ENCODE results near the gene SLX9.

The SLX9 gene

GRCh38 chr21:44894687-44895302 lies 45.0 kb upstream of the SLX9 start:
- DNase-seq (ENCODE audit: insufficient read length, low spot score) (no peak), FAIRE-seq (no peak)
- no peak for TF ChIP-seq SPI1 (IDR thresholded peaks at IDR 0.05; ENCODE audit: low read depth, low read length)
- no peak for TF ChIP-seq POU2F2 (IDR thresholded peaks at IDR 0.05; ENCODE audit: low read depth, low read length)
- no peak for TF ChIP-seq TAF1 (IDR thresholded peaks at IDR 0.05; ENCODE audit: low read depth, low read length)
- TF ChIP-seq POLR2A (IDR thresholded peaks at IDR 0.05; ENCODE audit: low read depth, low read length): no peak
- no peak for TF ChIP-seq POLR2AphosphoS5 (IDR thresholded peaks at IDR 0.05; ENCODE audit: low read depth, low read length)
- no peak for TF ChIP-seq PAX5 (IDR thresholded peaks at IDR 0.05; ENCODE audit: insufficient read depth, low read length, severe bottlenecking)

GRCh38 chr21:44895859-44896258 lies 44.0 kb upstream of the SLX9 start:
- TF ChIP-seq PAX5 (IDR thresholded peaks at IDR 0.05; ENCODE audit: insufficient read depth, low read length, severe bottlenecking) (no peak), TAF1 (IDR thresholded peaks at IDR 0.05; ENCODE audit: low read depth, low read length) (no peak)
- no peak for FAIRE-seq

GRCh38 chr21:44896561-44897286 lies 43.1 kb upstream of the SLX9 start:
- DNase-seq (ENCODE audit: insufficient read length, low spot score): no peak
- TF ChIP-seq PAX5 (IDR thresholded peaks at IDR 0.05; ENCODE audit: insufficient read depth, low read length, severe bottlenecking): no peak
- FAIRE-seq: no peak

More at GRCh38 chr21:44895859-44896258, 44.0 kb upstream of the SLX9 start:
- DNase-seq (ENCODE audit: insufficient read length, low spot score): no peak

GRCh38 chr21:44897326-44898010 lies 42.4 kb upstream of the SLX9 start:
- DNase-seq (ENCODE audit: insufficient read length, low spot score): no peak
- TF ChIP-seq POU2F2 (IDR thresholded peaks at IDR 0.05; ENCODE audit: low read depth, low read length) (no peak), POLR2A (IDR thresholded peaks at IDR 0.05; ENCODE audit: low read depth, low read length) (no peak), PAX5 (IDR thresholded peaks at IDR 0.05; ENCODE audit: insufficient read depth, low read length, severe bottlenecking) (no peak), TAF1 (IDR thresholded peaks at IDR 0.05; ENCODE audit: low read depth, low read length) (no peak), POLR2AphosphoS5 (IDR thresholded peaks at IDR 0.05; ENCODE audit: low read depth, low read length) (no peak), SPI1 (IDR thresholded peaks at IDR 0.05; ENCODE audit: low read depth, low read length) (no peak)
- FAIRE-seq: no peak

GRCh38 chr21:44898011-44898488 lies 41.8 kb upstream of the SLX9 start:
- no peak for DNase-seq (ENCODE audit: insufficient read length, low spot score)
- TF ChIP-seq SPI1 (IDR thresholded peaks at IDR 0.05; ENCODE audit: low read depth, low read length) (no peak), POU2F2 (IDR thresholded peaks at IDR 0.05; ENCODE audit: low read depth, low read length) (no peak)
- no peak for FAIRE-seq

GRCh38 chr21:44898851-44899767 lies 40.7 kb upstream of the SLX9 start:
- TF ChIP-seq PAX5 (IDR thresholded peaks at IDR 0.05; ENCODE audit: insufficient read depth, low read length, severe bottlenecking) (no peak), TAF1 (IDR thresholded peaks at IDR 0.05; ENCODE audit: low read depth, low read length) (no peak), POU2F2 (IDR thresholded peaks at IDR 0.05; ENCODE audit: low read depth, low read length) (no peak), SPI1 (IDR thresholded peaks at IDR 0.05; ENCODE audit: low read depth, low read length) (no peak), POLR2A (IDR thresholded peaks at IDR 0.05; ENCODE audit: low read depth, low read length) (no peak), POLR2AphosphoS5 (IDR thresholded peaks at IDR 0.05; ENCODE audit: low read depth, low read length) (no peak)
- DNase-seq (ENCODE audit: insufficient read length, low spot score) (no peak), FAIRE-seq (no peak)

GRCh38 chr21:44899768-44900558 lies 39.9 kb upstream of the SLX9 start:
- no peak for DNase-seq (ENCODE audit: insufficient read length, low spot score)
- no peak for TF ChIP-seq TAF1 (IDR thresholded peaks at IDR 0.05; ENCODE audit: low read depth, low read length)
- TF ChIP-seq SPI1 (IDR thresholded peaks at IDR 0.05; ENCODE audit: low read depth, low read length): no peak
- FAIRE-seq: no peak

GRCh38 chr21:44900559-44901251 lies 39.1 kb upstream of the SLX9 start:
- DNase-seq (ENCODE audit: insufficient read length, low spot score): no peak
- no peak for TF ChIP-seq PAX5 (IDR thresholded peaks at IDR 0.05; ENCODE audit: insufficient read depth, low read length, severe bottlenecking)
- TF ChIP-seq SPI1 (IDR thresholded peaks at IDR 0.05; ENCODE audit: low read depth, low read length): no peak
- TF ChIP-seq POU2F2 (IDR thresholded peaks at IDR 0.05; ENCODE audit: low read depth, low read length): no peak
- TF ChIP-seq POLR2AphosphoS5 (IDR thresholded peaks at IDR 0.05; ENCODE audit: low read depth, low read length): no peak
- no peak for TF ChIP-seq TAF1 (IDR thresholded peaks at IDR 0.05; ENCODE audit: low read depth, low read length)
- TF ChIP-seq POLR2A (IDR thresholded peaks at IDR 0.05; ENCODE audit: low read depth, low read length): no peak
- no peak for FAIRE-seq
